SU-DHL-6 (cell line): Measurements from ENCODE around the gene RUVBL1.

Experiments
- H2AFZ ChIP-seq: fragments of 200-600 bp; sonication (generic); 2 replicates; pipeline ENCODE4 v1.6.1; 2014; ENCODE audit warnings: low read depth, mild to moderate bottlenecking, moderate library complexity, mixed read lengths, antibody characterized with exemption, low read length; ENCODE audit not compliant: severe bottlenecking
- H3F3A ChIP-seq: fragments of 200-600 bp; shearing (Covaris generic); 2 replicates; pipeline ENCODE4 v1.6.0; 2016; ENCODE audit warnings: antibody characterized with exemption, mild to moderate bottlenecking; ENCODE audit not compliant: insufficient read depth
- H3K27ac ChIP-seq: fragments of 200-600 bp; sonication (generic); 2 replicates; pipeline ENCODE4 v1.5.1; 2016; ENCODE audit warnings: low read depth, mild to moderate bottlenecking, low read length, moderate library complexity, mixed read lengths
- H3K27me3 ChIP-seq: fragments of 200-600 bp; sonication (generic), shearing (Covaris generic); 2 replicates; pipeline ENCODE4 v1.6.0; 2014; ENCODE audit warnings: mild to moderate bottlenecking, low read length
- H3K36me3 ChIP-seq: fragments of 200-600 bp; sonication (generic); 2 replicates; pipeline ENCODE4 v1.6.1; 2014; ENCODE audit warnings: mild to moderate bottlenecking, low read length, mixed read lengths
- H3K4me2 ChIP-seq: fragments of 300-600, 200-600 bp; shearing (Covaris generic), sonication (generic); 2 replicates; pipeline ENCODE4 v1.6.0; 2014; ENCODE audit warnings: low read length, low read depth, mild to moderate bottlenecking; ENCODE audit not compliant: poor library complexity, severe bottlenecking
- H3K4me3 ChIP-seq: fragments of 200-600 bp; sonication (generic); 2 replicates; pipeline ENCODE4 v1.5.1; 2014; ENCODE audit warnings: antibody characterized with exemption, low read length, mild to moderate bottlenecking, mixed read lengths; ENCODE audit not compliant: insufficient read depth, poor library complexity, severe bottlenecking
- H3K79me2 ChIP-seq: fragments of 200-600 bp; sonication (generic); 2 replicates; pipeline ENCODE4 v1.6.1; 2014; ENCODE audit warnings: mild to moderate bottlenecking, low read length, moderate library complexity; ENCODE audit not compliant: insufficient read depth
- H3K9ac ChIP-seq: fragments of 200-600 bp; sonication (generic); 2 replicates; pipeline ENCODE4 v1.7.0; 2014; ENCODE audit warnings: mild to moderate bottlenecking, low read length
- H3K9me2 ChIP-seq: fragments of 200-600 bp; sonication (generic); replicated peaks from 2 replicates; pipeline ENCODE4 v1.6.1; 2014; ENCODE audit warnings: low read length; ENCODE audit not compliant: insufficient read depth
- H3K9me3 ChIP-seq: fragments of 200-600 bp; sonication (generic); 2 replicates; pipeline ENCODE4 v1.6.1; 2014; ENCODE audit warnings: low read length, mixed read lengths; ENCODE audit not compliant: insufficient read depth
- H4K20me1 ChIP-seq: fragments of 200-600 bp; sonication (generic); 2 replicates; pipeline ENCODE4 v1.6.1; 2014; ENCODE audit warnings: low read depth, mild to moderate bottlenecking, antibody characterized with exemption, low read length, moderate library complexity, mixed read lengths
- CTCF ChIP-seq: fragments of 200-600 bp; sonication (generic); IDR thresholded peaks from one replicate; pipeline ENCODE4 v1.5.1; 2017; ENCODE audit warnings: antibody characterized with exemption, mild to moderate bottlenecking, low read length, moderate library complexity; ENCODE audit not compliant: insufficient read depth, poor library complexity, severe bottlenecking
- EZH2phosphoT487 ChIP-seq: fragments of 200-600 bp; sonication (generic), shearing (Covaris generic); conservative IDR thresholded peaks from 2 replicates; pipeline ENCODE4 v1.6.1; 2018; ENCODE audit warnings: mild to moderate bottlenecking, antibody characterized with exemption, low read length, moderate library complexity, mixed read lengths

RUVBL1 gene

DNA sequence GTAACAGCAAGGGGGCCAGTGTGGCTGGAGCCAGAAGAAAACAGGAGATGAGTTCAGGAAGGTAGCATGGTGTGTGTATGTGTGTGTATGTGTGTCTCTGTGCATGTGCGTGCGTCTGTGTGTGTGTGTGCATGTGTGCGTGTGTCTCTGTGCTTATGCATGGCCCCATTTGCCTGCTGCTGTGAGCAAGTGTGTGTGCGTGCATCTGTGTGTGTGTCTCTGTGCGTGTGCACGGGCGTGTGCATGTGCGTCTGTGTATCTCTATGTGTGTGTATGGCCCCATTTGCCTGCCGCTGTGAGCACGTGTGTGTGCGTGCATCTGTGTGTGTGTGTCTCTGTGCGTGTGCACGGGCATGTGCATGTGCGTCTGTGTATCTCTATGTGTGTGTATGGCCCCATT lies 22.6 kb upstream of the RUVBL1 start:
- Histone ChIP-seq H3K27me3 (no peaks in the 10 kb centered on the region), H3F3A (no peaks in the 10 kb centered on the region), H4K20me1 (no peaks in the 10 kb centered on the region), H3K9me2 (no peaks in the 10 kb centered on the region), H3K9ac (no peak overlapping the region), H3K4me3 (no peak overlapping the region), H3K36me3 (no peaks in the 10 kb centered on the region), H3K9me3 (no peaks in the 10 kb centered on the region), H2AFZ (no peak overlapping the region), H3K79me2 (no peaks in the 10 kb centered on the region), H3K27ac (no peak overlapping the region), H3K4me2 (no peak overlapping the region)
- TF ChIP-seq CTCF = no peak
- no peak for TF ChIP-seq EZH2phosphoT487

DNA sequence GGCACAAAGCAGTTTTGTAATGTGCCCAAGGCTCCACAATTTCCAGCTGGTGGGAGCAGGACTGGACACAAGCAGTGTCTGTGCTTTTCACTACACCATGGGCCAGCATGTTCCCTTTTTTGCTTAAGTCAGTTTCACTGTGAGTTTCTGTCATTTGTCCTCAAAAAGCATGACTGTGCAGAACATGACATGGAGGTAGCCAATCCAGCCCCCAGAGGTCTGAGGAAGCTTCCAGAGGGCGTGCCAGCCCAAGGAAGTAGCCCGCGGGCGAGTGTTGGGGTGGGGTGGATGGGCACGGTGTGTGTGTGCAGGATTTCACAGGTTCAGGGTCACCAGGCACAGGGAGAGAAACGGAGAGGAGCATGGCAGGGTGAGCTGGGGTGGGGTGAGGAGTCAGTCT lies 21.7 kb upstream of the RUVBL1 start:
- Histone ChIP-seq H3K27me3 (no peaks in the 10 kb centered on the region), H3K36me3 (no peaks in the 10 kb centered on the region), H3K4me2 (no peak overlapping the region), H3K4me3 (no peak overlapping the region), H2AFZ (no peak overlapping the region), H3F3A (no peaks in the 10 kb centered on the region), H3K79me2 (no peaks in the 10 kb centered on the region), H3K27ac (no peak overlapping the region), H3K9ac (no peak overlapping the region), H4K20me1 (no peaks in the 10 kb centered on the region), H3K9me3 (no peaks in the 10 kb centered on the region), H3K9me2 (no peaks in the 10 kb centered on the region)
- no peak for TF ChIP-seq EZH2phosphoT487
- TF ChIP-seq CTCF = no peak

DNA sequence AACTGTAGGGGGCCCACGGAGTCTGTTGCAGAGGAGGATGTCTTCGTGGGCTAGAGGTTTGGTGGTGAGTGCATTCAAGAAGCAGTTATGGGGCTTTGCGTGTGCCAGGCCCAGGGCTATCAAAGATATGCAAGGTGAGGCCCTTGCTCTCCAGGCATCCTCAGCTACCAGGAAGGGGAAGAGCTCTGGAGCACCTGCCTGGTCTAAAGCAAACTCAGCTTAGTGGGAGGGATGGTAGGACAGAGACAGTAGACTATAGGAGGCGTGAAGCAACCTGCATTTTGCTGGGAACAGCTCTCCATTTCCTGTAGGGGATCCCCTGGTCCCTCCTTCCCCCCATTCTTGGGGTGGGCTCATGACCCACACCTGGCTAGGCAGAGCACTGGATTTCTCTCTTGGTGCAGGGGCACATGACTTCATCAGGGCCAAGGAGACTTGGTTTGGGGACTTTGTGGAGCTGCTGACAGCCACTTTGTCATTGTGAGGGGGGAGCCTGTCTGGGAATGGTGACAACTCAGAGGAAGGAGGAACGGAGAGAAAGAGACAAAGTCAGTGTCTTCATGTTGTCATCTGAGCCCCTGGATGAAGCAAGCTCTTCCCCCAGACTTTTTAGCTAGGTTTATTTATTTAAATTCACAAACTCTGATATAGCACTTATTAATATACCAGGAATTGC lies 21.0 kb upstream of the RUVBL1 start:
- Histone ChIP-seq H3K9me2 (no peaks in the 10 kb centered on the region), H3K27ac (no peak overlapping the region), H3F3A (no peaks in the 10 kb centered on the region), H3K9me3 (no peaks in the 10 kb centered on the region), H3K9ac (no peak overlapping the region), H2AFZ (no peak overlapping the region), H3K4me2 (no peak overlapping the region), H3K27me3 (no peaks in the 10 kb centered on the region), H4K20me1 (no peaks in the 10 kb centered on the region), H3K79me2 (no peaks in the 10 kb centered on the region), H3K36me3 (no peaks in the 10 kb centered on the region), H3K4me3 (no peak overlapping the region)
- TF ChIP-seq EZH2phosphoT487 (no peak), CTCF (no peak)
